ENCODE results near the gene SDK2. TPM values are rescaled to one million over a fixed set of nuclear protein-coding genes. Genes with fewer than 3 reads are reported as not detected.

Gene SDK2
- total and polyA plus RNA-seq, 9 of the 15 experiments (the other 6 are each of a cell fraction or from before 2014, with no cell fraction given): 0.04 TPM; not detected in 8

- Histone ChIP-seq H3K9me1 (ENCODE audit: control insufficient read depth, insufficient read depth, low read length) (no peaks in the 10 kb centered on the region), H3K27me3 (ENCODE audit: control insufficient read depth in 2 of 2, insufficient read depth in 2 of 2, low read length in 2 of 2) (peaks cover 0 to 13% of the 10 kb centered on the region in 2 experiments; a peak in 3 of 5 replicates), H4K20me1 (replicated peaks; ENCODE audit: control insufficient read depth, insufficient read depth, low read length) (no peaks in the 10 kb centered on the region), H2AFZ (ENCODE audit: low read depth, low read length) (no peak overlapping the region), H3K36me3 (ENCODE audit: control insufficient read depth, insufficient read depth, low read length) (no peaks in the 10 kb centered on the region), H3K27ac (ENCODE audit: extremely low read depth, low read depth, low read length) (no peak overlapping the region), H3K9ac (ENCODE audit: insufficient read depth in 1 of 2, low read depth in 2 of 2, low read length in 2 of 2) (no peak overlapping the region), H3K4me1 (replicated peaks in 1 of 2; ENCODE audit: control insufficient read depth in 2 of 2, insufficient read depth in 2 of 2, low read length in 2 of 2) (peaks cover 4 to 5% of the 10 kb centered on the region in 2 experiments; a peak in 4 of 5 replicates), H3K9me3 (replicated peaks; ENCODE audit: control insufficient read depth, insufficient read depth, low read depth, low read length) (no peaks in the 10 kb centered on the region; the same call in 1 of the 2 replicates), H3K4me3 (no peak overlapping the region), H3K79me2 (ENCODE audit: control insufficient read depth, insufficient read depth, low read length) (no peaks in the 10 kb centered on the region), H3K4me2 (ENCODE audit: insufficient read depth, low read length) (no peak overlapping the region)
- ChIA-PET POLR2A (interaction anchor here (1.4 kb wide), 1 partner anchor 15 kb away, joined by 9 read pairs; no protein-coding TSS in a partner anchor), CTCF (ENCODE audit: low intra/inter-chr PET ratio) (no interaction called here)
- in situ Hi-C loops (cut with MboI) (no loop called here), intact Hi-C loops (cut with micrococcal nuclease) (no loop called here)
- no TSS peak for BruUV-seq (replicated peaks)
- ATAC-seq (no peak), FAIRE-seq (no peak), DNase-seq (ENCODE audit: extremely low read depth in 1 of 4, low spot score in 3 of 4) (no peak)
- 0% methylated on average over 4 of the region's 4 CpGs for WGBS (ENCODE audit: insufficient coverage, low coverage, missing lambda C conversion rate)
- no peak for TF ChIP-seq FOXO4 (CRISPR knock-in tag; IDR thresholded peaks at IDR 0.05)
- TF ChIP-seq ZSCAN29 (IDR thresholded peaks at IDR 0.05): no peak
- TF ChIP-seq PTTG1 (tag; IDR thresholded peaks at IDR 0.05; ENCODE audit: low read depth): no peak
- TF ChIP-seq TFAM (CRISPR knock-in tag; conservative IDR thresholded peaks at IDR 0.05): no peak
- no peak for TF ChIP-seq THRB (CRISPR knock-in tag; conservative IDR thresholded peaks at IDR 0.05)
- no peak for TF ChIP-seq TAL1 (IDR thresholded peaks at IDR 0.05)
- no peak for TF ChIP-seq RBM15 (IDR thresholded peaks at IDR 0.05; ENCODE audit: insufficient read depth, low read length)
- no peak for TF ChIP-seq DEAF1 (CRISPR knock-in tag; IDR thresholded peaks at IDR 0.05)
- no peak for TF ChIP-seq SRSF7 (optimal IDR thresholded peaks at IDR 0.05; ENCODE audit: low read depth, low read length)
- no peak for TF ChIP-seq RNF2 (IDR thresholded peaks at IDR 0.05)
- no peak for TF ChIP-seq ZNF699 (CRISPR knock-in tag; IDR thresholded peaks at IDR 0.05; ENCODE audit: insufficient replicate concordance)
- no peak for TF ChIP-seq FOXK2 (conservative IDR thresholded peaks at IDR 0.05 in 1 of 2, IDR thresholded peaks at IDR 0.05 in 1 of 2; ENCODE audit: low read depth in 2 of 2)
- TF ChIP-seq MITF (IDR thresholded peaks at IDR 0.05): no peak
- no peak for TF ChIP-seq ZNF696 (CRISPR knock-in tag; conservative IDR thresholded peaks at IDR 0.05)
- TF ChIP-seq CBFB (CRISPR knock-in tag; IDR thresholded peaks at IDR 0.05): no peak
- TF ChIP-seq HNRNPLL (IDR thresholded peaks at IDR 0.05; ENCODE audit: low read depth, low read length, poor library complexity, severe bottlenecking): no peak
- no peak for TF ChIP-seq MAFG (tag; conservative IDR thresholded peaks at IDR 0.05)
These were observed 174.9 kb downstream of the SDK2 start for GRCh38 chr17:73469311-73469710.

Measured in K562 (cell line).